NCI-H446 (cell line): ENCODE measurements around the gene HERC4.
"Not testable (repeated sequence)": the region's sequence is repeated elsewhere in the genome, so short reads cannot be mapped to it uniquely, and the experiment has no call there.

Experiments used
- DNase-seq, 2 experiments: peaks; one replicate each; lab custom pipeline; 2025; lab: John Stamatoyannopoulos, UW

Gene HERC4

DNA sequence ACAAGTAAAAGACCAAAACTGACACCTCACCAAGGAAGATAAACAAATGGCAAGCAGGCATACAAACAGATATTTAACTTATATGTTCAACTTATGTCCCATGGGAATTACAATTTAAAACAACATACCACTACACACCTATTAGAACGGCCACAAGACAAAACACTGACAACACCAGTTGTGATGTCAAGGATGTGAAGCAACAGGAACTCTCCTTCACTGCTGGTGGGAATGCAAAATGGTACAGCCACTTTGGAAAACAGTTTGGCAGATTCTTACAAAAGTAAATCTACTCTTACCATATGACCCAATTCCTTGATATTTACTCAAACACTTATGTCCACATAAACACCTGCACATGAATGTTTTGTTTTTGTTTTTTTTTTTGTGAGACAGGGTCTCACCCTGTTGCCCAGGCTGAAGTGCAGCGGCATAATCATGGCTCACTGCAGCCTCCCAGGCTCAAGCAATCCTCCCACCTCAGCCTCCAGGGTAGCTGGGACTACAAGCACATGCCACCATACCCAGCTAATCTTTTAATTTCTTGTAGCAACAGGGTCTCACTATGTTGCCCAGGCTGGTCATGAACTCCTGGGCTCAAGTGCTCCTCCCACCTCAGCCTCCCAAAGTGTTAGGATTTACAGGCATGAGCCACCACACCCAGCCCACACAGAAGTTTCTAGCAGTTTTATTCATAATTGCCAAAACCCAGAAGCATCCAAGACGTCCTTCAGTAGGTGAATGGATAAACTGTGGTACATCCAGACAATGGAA, 27.3 kb downstream of the HERC4 start:
- DNase-seq, result no peak

DNA sequence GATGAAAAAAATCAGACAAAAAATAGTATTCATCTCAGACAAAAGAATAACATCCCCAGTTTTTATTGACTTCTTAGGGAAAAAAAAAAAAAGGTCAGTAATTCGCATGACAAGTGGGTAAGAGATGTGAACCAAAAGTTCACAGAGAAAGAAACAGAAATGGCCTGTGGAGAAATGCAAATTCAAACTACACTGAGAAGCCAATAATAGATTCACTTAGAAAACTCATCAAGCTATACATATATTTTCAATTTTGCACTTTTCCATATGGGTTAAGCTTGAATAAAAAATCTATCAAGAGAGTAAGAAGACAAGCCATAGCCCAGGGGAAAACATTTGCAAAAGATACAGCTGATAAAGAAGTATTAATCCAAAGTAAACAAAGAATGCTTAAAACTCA, 28.0 kb downstream of the HERC4 start:
- DNase-seq, result no peak

DNA sequence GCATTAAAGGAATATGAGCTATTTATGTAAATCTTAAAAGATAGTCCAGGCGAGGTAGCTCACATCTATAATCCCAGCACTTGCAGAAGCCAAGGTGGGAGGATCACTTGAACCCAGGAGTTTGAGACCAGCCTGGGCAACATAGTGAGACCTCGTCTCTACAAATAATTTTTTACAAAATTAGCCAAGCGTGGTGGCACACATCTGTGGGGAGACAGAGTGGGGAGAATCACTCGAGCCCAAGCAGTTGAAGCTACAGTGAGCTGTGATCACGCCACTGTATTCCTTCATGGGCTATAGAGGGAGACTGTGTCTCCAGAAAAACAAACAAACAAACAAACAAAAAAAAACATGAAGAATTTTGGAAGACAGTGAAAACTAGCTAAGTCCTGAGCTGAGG, 28.4 kb downstream of the HERC4 start:
- no peak for DNase-seq

DNA sequence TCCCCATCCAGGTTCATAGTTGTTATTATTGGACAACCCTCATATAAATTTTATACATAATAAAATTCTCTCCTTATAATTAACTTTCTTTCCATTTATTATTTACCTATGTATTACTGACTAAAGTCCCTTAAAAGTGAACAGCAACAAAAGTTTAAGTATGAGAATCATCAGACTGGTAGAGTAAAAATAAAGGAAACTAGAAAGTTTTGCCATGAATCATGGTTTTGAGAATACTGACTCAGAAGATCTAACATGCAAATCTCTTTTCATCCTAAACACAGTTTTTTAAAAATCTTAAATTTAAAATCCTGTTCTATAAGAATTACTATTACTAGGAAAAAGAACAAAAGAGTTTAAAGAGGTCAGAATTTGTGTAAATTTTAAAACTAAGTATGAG, 32.1 kb downstream of the HERC4 start:
- no peak for DNase-seq

DNA sequence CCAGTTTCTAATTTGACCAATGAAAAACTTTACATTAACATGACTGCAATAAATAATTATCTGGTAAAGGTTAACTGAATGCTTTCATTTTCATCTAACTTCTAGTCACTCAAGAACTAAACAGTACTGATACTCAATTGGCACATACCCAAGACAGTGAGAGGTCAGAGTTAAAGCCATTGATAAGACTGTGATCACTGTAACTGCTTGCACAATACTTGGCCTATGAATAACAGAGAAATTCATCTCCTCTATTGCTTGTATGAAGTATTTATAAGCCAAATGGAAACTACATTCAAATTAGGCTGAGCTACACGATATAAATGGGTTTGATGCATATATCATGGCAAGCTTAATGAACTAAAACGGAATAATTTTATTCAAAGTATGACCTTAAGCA, 43.0 kb downstream of the HERC4 start:
- DNase-seq, result no peak

DNA sequence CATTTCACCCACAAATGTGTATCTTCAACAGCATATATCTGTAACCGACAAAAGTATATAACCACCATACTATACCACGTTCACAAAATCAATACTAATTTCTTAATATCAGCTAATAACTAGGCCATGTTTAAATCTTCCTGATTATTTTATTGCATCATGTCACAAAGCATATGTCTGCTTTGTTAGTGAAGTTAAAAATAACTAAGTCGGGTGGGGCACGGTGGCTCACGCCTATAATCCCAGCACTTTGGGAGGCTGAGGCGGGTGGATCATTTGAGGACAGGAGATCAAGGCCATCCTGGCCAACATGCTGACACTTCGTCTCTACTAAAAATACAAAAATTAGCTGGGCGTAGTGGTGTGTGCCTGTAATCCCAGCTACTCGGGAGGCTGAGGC, 47.7 kb downstream of the HERC4 start:
- DNase-seq, result no peak

DNA sequence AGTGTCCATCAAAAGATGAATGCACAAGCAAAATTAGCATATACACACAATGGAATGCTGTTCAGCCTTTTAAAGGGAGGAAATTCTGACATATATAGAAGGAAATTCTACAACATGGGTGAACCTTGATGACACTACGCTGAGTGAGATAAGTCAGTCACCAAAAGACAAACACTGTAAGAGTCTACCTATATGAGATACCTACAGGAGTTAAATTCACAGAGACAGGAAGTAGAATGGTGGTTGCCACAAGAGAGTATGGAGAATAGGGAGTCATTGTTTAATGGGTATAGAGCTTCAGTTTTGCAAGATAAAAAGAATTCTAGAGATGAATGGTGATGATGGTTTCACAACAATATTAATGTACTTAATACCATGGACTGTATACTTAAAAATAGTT, 51.8 kb downstream of the HERC4 start:
- no peak for DNase-seq

DNA sequence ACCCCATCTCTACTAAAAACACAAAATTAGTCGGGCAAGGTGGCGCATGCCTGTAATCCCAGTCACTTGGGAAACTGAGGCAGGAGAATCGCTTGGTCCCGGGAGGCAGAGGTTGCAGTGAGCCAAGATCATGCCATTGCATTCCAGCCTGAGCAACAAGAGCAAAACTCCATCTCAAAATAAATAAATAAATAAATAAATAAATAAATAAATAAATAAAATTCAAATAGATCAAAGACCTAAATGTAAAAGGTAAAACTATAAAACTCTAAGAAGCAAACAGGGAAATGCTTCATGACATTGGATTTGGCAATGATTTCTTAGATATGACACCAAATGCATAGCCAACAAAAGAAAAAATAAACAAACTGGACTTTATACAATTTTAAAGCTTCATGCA, 52.8 kb downstream of the HERC4 start:
- DNase-seq, result not testable (repeated sequence)

DNA sequence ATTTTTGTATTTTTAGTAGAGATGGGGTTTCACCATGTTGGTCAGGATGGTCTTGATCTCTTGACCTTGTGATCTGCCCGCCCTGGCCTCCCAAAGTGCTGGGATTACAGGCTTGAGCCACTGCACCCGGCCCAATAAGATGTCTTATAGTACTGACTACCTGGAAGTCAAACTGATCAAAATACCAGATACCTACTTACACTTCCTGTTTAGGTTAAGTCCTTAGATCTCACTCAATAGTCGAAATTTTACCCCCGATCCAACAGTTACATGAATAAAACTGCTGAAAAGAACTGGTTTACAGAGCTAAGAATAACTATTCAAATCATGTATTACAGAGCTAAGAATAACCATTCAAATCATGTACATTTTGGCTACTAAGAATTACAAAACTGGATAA, 58.6 kb downstream of the HERC4 start:
- DNase-seq, result not testable (repeated sequence)

DNA sequence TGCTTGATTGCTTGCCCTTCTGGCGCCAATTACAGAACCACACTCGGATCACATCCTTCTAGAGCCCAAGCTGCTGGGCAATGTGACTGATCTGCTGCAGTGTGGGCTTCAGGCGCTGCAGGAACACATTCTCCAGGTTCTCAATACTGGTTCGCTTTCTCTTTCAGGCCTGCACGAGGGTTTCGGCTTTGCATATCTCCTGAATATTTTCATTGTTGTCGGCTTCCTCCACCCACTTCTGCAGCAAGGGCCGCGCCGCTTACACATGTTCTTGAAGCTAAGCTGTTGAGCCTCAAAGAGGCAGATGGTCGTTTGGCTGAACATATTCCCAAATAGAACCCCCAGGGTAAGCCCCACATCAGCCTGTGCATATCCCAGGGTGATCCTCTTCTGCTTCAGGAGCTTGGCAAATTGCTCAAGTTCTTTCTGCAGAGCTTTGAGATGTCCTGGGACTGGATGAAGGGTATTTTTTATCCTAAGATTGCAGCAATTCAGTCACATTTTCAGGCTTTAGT, 64.6 kb downstream of the HERC4 start:
- no peak for DNase-seq

DNA sequence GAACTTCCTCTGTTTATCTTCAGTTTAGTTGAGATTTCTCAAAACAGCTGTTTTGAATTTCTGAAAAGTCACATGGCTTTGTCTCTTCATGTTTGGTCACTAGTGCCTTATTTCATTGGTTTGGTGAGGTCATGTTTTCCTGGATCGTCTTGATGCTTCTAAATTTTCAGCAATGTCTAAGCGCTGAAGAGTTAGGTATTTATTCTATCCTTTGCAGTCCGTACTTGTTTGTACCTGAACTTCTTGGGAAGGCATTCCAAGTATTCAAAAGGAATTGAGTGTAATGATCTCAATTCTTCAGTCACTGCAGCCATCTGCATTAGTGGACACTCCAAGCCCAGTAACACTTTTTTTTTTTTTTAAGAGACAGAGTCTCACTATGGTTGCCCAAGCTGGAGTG, 67.7 kb downstream of the HERC4 start:
- no peak for DNase-seq

DNA sequence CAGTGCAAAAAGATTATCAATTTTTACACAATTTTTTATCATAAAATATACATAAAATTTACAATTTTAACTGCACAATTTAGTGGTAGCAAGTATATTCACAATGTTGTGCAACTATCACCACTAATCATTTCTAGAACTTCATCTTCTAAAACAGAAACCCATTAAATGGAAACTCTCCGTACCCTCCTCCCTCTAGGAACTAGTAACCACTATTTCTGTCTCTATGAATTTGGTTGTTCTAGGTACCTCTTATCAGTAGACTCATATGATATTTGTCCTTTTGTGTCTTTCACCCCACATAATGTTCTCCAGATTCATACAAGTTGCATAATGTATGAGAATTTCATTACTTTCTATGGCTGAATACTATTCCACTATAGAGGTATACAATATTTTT, 73.5 kb downstream of the HERC4 start:
- DNase-seq, result no peak

DNA sequence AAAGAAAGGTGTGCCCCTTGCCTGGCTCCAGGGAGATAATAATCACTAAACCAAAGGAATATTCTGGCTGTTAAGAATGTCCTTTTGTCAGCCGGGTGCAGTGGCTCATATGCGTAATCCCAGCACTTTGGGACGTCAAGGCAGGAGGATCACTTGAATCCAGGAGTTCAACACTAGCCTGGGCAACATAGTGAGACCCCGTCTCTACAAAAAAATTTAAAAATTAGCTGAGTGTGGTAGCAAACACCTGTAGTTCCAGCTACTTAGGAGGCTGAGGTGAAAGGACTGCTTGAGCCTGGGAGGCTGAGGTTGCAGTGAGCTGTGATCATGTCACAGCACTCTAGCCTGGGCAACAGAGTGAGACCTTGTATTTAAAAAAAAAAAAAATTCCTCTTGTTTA, 74.1 kb downstream of the HERC4 start:
- no peak for DNase-seq

DNA sequence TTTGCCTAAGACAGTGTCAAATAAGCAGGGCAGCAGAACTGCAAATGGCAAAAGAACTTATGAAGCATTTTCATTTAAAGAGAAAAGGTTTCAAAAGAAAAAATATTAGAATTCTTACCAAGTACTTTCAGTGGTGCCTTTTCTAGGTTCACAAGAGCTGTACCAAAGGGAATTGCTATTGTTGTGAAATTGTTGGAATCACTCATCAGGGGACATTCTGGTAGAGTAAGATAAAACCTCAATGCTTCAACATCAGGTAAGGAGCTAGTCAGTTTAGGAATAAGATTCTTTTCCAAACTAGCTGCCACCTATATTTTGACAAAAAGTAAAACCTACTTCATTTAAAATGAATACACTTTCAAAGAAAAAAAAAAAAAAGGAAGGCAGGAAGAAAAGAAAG, 85.0 kb downstream of the HERC4 start:
- DNase-seq, result no peak

DNA sequence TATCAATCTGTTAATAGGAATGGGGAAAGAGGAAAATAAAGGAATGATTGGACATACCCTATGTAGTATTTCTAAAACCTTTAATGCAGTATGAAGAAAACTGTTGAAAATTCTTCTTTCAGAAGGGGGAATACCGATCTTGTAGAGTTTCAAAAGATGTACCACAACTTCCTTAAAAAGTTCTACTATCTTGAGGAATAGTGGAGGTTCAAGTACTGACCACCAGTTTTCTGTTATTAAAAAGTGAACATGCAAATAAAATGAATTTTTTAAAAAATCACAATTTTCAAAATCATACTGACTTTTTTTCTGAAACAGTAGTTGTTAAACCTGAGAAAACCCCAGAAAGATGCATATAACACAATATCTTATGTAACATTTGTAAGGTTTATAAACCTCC, 86.5 kb downstream of the HERC4 start:
- DNase-seq, result no peak

DNA sequence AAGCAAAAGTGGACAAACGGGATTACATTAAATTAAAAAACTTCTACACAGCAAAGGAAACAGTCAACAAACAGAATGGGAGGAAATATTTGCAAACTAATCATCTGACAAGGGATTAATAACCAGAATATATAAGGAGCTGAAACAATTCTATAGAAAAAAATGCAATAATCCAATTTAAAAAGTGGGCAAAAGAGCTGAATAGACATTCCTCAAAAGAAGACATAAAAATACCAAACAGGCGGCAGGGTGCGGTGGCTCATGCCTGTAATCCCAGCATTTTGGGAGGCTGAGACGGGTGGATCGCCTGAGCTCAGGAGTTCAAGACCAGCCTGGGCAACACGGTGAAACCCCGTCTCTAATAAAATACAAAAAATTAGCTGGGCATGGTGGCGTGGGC, 92.5 kb downstream of the HERC4 start:
- not testable (repeated sequence) for DNase-seq

DNA sequence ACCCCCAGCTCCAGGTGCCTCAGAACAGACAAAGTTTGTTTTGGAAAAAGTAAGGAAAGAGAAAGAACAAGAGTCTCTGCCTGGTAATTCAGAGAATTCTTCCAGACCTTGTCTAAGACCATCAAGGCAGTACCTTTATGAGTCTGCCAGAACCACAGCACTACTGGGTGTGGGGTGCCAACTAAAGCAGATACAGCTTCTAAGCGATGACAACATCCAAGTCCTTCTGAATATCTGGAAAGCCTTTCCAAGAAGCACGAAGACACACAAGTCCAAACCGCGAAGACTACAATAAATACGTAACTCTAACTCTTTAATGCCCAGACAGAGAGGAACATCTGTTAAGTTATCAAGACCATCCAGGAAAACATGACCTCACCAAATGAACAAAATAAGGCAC, 96.3 kb downstream of the HERC4 start:
- DNase-seq, result no peak

DNA sequence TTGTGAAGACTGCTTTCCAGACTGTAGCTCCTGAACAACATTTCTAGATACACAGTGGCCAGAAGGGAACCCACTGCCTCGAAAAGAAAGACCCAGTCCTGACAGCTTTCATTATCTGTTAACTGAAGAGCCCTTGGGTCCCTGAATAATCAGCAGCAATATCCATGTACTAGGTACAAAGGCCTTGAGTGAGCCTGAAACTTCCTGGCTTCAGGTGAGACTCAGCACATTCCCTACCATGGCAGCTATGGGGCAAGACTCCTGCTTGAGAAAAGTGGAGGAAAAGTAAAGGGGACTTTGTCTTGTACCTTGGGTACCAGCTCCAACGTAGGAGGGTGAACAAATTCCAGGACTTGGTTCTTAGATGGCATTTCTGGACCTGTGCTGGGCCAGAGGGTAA, 97.8 kb downstream of the HERC4 start:
- no peak for DNase-seq

DNA sequence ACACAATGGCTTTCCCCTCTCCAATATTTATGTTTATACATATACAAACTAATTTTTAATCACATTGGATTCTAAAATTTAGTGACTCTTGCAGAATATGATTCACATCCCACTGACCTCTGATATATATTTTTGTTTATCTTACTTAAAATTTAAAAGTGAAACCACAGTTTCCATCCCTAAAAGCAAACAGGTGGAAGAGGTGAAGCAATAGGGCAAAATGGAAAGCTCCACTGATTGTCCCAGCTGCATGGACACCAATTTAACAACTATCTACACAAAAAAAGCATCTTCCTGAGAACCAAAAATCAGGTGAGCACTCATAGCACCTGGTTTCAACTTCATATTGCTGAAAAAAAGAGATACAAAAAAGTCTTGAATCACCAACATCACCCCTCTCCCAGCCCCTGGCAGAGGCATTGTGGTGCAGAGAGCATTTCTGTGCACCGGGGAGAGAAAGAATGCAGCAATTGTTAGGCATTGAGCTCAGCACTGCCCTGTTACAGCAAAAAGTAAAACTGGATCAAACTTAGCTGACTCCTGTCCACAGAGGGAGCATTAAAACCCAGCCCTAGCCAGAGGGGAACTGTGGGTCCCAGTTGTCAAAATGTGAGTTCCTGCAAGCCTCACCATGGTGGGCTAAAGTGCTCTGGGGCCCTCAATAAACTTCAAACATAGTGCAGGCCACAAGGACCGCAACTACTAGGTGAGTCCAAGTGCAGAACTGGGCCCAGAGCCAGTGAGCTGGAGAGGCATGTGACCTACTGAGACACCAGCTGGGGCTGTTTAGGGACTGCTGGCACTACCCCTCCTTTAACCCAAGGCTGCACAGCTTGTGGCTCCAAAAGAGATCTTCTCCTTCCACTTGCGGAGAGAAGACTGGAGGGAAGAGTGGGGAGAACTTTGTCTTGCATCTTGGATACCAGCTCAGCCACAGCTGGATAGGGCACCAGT, 98.5 kb downstream of the HERC4 start:
- DNase-seq, result peak in 1 of 2 experiments; percentile 19

DNA sequence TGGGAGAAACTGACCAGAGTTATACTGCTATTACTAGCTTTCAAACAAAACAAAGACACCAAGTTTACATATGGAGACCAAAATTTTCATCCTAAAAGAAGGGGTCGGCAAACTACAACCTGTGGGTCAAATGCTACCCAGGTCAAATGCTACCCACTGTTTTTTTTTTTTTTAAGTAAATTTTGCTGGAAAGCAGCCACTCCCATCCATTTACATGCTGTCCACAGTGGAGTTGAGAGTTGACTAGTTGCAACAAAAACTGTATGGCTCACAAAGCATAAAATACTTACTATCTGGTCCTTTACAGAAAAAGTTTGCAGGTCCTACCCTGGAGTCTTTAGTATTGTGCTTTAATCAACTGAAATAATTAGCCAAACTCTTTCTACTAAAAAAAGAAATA, 99.2 kb downstream of the HERC4 start:
- DNase-seq, result no peak

DNA sequence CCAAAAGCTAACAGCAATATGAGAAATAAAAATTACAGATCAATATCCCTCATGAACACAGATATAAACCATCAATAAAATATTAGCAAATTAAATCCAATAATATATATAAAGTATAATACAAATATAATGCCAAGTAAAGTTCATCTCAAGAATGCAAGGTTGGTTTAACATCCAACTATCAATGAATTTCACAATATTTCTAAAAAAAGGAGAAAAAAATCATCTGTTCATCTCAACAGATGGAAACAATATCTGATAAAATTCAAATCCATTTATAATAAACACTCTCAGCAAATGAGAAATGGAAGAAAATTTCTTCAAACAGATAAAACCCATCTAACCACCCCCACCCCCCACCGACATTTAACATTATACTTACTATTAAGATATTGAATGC, 103.8 kb downstream of the HERC4 start:
- DNase-seq, result no peak

DNA sequence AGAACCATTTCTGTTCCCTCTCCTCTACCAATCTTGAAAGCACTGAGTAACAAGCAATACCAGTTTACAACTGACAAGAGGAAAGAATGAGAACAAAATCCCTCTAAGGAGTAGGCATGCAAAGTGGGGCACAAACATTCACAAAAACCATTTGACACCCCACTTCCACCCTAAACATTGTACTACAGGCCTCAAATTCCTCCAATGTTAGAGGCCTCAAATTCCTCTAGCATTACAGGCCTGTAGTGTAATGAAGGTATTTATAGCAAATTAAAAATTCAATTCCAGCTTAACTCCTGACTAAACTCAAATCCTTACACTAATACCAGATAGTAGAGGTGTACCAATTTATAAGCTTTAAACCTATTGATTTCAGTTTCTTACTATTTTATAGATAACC, 105.2 kb downstream of the HERC4 start:
- no peak for DNase-seq

DNA sequence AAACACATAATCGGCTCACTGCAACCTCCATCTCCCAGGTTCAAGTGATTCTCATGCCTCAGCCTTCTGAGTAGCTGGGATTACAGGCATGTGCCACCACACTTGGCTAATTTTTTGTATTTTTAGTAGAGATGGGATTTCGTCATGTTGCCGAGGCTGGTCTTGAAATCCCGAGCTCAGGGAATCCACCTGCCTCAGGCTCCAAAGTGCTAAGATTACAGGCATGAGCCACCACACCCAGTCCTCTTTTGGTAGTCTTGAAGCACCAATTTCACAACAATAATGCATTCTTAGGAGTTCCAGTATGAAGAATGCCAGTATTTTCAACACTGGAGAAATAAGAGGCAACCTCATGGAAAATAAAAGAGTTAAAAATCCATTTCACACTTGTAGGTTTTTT, 109.0 kb downstream of the HERC4 start:
- DNase-seq, result not testable (repeated sequence)
